Limb (tissue), 2 donors: Measurements from ENCODE around the gene GRHL1.

Source experiments
- DNase-seq, 2 donors: peaks; one replicate each; pipeline ENCODE4 v3.0.0-alpha.2; 2016; ENCODE audit errors: extremely low spot score in 2 of 2

GRHL1 gene

GRCh38 chr2:10041711-10042110 lies 90.2 kb downstream of the GRHL1 start:
- DNase-seq = no peak

- peak; percentile 42 to 79 for DNase-seq
Measured at GRCh38 chr2:10042301-10043161, 91.0 kb downstream of the GRHL1 start.

GRCh38 chr2:10043256-10043905 lies 91.9 kb downstream of the GRHL1 start, which contains the start of gene KLF11:
Gene KLF11 (plus strand): TSS chr2:10043550. CDS start chr2:10043717, 167 bp downstream.
- DNase-seq = peak; percentile 92 to 94

- DNase-seq = peak; percentile 89 to 97
Measured at GRCh38 chr2:10043906-10044601, 92.6 kb downstream of the GRHL1 start.

- no peak for DNase-seq
Measured at GRCh38 chr2:10045561-10046355, 94.3 kb downstream of the GRHL1 start.

- no peak for DNase-seq
Measured at GRCh38 chr2:10046931-10047330, 95.4 kb downstream of the GRHL1 start.

- DNase-seq = no peak
Measured at GRCh38 chr2:10047616-10048500, 96.4 kb downstream of the GRHL1 start.

GRCh38 chr2:10048501-10049171 lies 97.1 kb downstream of the GRHL1 start:
- peak in 1 of 2 donors; percentile 81 for DNase-seq
